Measurements from ENCODE around the gene NOSTRIN. TPM values are rescaled to one million over a fixed set of nuclear protein-coding genes. Genes with fewer than 3 reads are reported as not detected.

The NOSTRIN gene
- total RNA-seq, 8 experiments from 2014 or later: 0.11 to 4.6 (median 0.86) TPM

GRCh38 chr2:168904358-168904757 is 101.9 kb downstream of the NOSTRIN start:
- no peak overlapping the region for H3K4me3 ChIP-seq
- WGBS, 10 experiments: 58 to 100% (median 100%) methylated on average over 1 to 3 of the region's 3 CpGs; no CpG with 5 or more reads in 3 of the 10 experiments
- no peak overlapping the region for H3K27ac ChIP-seq
- in situ Hi-C loops (cut with MboI; ENCODE audit: low pct_unique_long_range_greater_than_20kb in 2 of 9, low sequenced_read_pairs in 9 of 9, unreplicated experiment in 9 of 9): loop anchor here in 4 of 9 experiments (25.0 kb wide), 4 partner anchors 117 to 767 kb away; no protein-coding TSS in a partner anchor
- ATAC-seq (replicated peaks in 6 of 8): no peak
- peaks cover 0 to 7% of the 10 kb centered on the region in 2 donors for H3K4me1 ChIP-seq (replicated peaks in 1 of 2)

DNA sequence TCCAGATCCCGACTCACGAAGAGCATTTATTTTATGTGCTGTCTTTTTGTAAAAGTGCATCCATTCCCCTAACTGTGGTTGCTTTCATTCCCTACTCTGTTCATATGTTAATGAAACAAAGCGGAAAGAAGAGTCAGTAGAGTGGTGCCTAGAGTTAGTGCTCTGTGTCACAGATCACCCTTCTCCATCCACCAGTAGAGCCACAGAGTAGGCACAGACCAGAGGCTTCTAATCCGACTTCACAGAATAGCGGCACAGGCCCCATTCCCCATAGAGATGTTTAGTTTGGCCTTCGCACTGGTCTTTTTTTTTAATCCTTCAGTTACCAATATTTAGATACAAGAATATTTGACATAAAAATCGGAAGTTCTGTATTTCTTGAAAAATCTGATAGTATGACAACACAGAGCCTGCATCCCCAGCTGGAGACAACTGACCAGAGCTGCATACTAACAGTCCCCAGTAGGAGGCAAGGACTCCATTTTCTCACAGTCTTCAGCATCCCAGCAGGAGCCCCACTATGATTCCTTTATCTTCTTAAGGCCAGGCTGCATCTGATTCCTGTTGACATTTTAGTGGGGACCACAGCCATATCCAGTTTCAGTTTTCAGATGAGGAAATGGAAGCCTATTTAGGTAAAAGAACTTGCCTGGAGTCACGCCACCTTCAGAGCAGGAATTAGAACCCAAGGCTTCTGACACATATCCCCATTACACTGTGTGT is 105.7 kb downstream of the NOSTRIN start:
- H3K4me3 ChIP-seq: no peak overlapping the region
- peaks cover 8 to 38% of the 10 kb centered on the region in 2 donors for H3K4me1 ChIP-seq (replicated peaks in 1 of 2)
- WGBS, 10 experiments: 50 to 85% (median 67%) methylated on average over 1 to 7 of the region's 8 CpGs; no CpG with 5 or more reads in 3 of the 10 experiments
- in situ Hi-C loops (cut with MboI; ENCODE audit: low pct_unique_long_range_greater_than_20kb in 2 of 9, low sequenced_read_pairs in 9 of 9, unreplicated experiment in 9 of 9): loop anchor here in 4 of 9 experiments (25.0 kb wide), 4 partner anchors 121 to 771 kb away; no protein-coding TSS in a partner anchor
- peak in 3 of 8 experiments; percentile 20 to 47 (median 46) for ATAC-seq (replicated peaks in 6 of 8)
- no peak overlapping the region for H3K27ac ChIP-seq

GRCh38 chr2:168910330-168910729 is 107.9 kb downstream of the NOSTRIN start:
- in situ Hi-C loops (cut with MboI; ENCODE audit: low pct_unique_long_range_greater_than_20kb in 2 of 9, low sequenced_read_pairs in 9 of 9, unreplicated experiment in 9 of 9): loop anchor here in 4 of 9 experiments (25.0 kb wide), 4 partner anchors 123 to 773 kb away; no protein-coding TSS in a partner anchor
- Histone ChIP-seq H3K4me1 (replicated peaks in 1 of 2) (peaks cover 8 to 38% of the 10 kb centered on the region in 2 donors), H3K4me3 (no peak overlapping the region), H3K27ac (peak overlapping the region; percentile 21 to 51)
- ATAC-seq (replicated peaks in 6 of 8): peak in 4 of 8 experiments; percentile 40 to 61 (median 46)
- 0 to 40% (median 16%) methylated on average over 1 to 4 of the region's 5 CpGs for WGBS, 10 experiments

GRCh38 chr2:168912466-168912865 is 110.0 kb downstream of the NOSTRIN start:
- ATAC-seq (replicated peaks in 6 of 8): peak in 1 of 8 experiments; percentile 41
- Histone ChIP-seq H3K4me3 (no peak overlapping the region), H3K27ac (no peak overlapping the region), H3K4me1 (replicated peaks in 1 of 2) (peaks cover 8 to 36% of the 10 kb centered on the region in 2 donors)
- in situ Hi-C loops (cut with MboI; ENCODE audit: low pct_unique_long_range_greater_than_20kb in 2 of 9, low sequenced_read_pairs in 9 of 9, unreplicated experiment in 9 of 9): loop anchor here in 4 of 9 experiments (25.0 kb wide), 4 partner anchors 125 to 775 kb away; no protein-coding TSS in a partner anchor
- 44 to 96% (median 72%) methylated on average over 2 to 6 of the region's 6 CpGs for WGBS, 10 experiments

DNA sequence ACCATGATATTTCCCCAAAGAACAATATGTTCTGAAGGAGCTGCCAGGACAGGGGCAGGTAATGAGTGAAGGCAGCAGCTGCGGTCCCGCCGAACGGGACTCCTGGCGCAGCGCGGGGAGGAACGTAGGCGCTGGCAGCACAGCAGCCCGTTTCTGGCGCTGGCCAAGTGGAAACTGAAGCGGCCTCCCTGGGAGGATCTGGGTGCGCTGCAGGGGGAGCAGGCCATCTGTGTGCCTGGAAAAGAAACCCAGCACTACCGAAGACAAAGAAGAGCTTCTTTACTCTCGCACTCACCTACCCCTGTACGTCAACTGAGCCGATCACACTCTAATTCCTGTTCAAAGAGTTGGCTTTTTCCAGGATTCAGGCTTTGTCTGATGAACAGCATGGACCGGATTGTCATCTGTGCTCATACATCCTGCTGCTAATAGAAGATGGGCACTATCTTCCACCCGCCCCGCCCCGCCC is 110.5 kb downstream of the NOSTRIN start:
- in situ Hi-C loops (cut with MboI; ENCODE audit: low pct_unique_long_range_greater_than_20kb in 2 of 9, low sequenced_read_pairs in 9 of 9, unreplicated experiment in 9 of 9): loop anchor here in 4 of 9 experiments (25.0 kb wide), 4 partner anchors 126 to 776 kb away; no protein-coding TSS in a partner anchor
- peak in 5 of 8 experiments; percentile 21 to 74 (median 69) for ATAC-seq (replicated peaks in 6 of 8)
- Histone ChIP-seq H3K4me3 (no peak overlapping the region), H3K27ac (no peak overlapping the region), H3K4me1 (replicated peaks in 1 of 2) (peaks cover 8 to 32% of the 10 kb centered on the region in 2 donors)
- WGBS, 10 experiments: 18 to 100% (median 52%) methylated on average over 2 to 15 of the region's 21 CpGs; no CpG with 5 or more reads in 3 of the 10 experiments

GRCh38 chr2:168913495-168913894 is 111.1 kb downstream of the NOSTRIN start:
- H3K4me3 ChIP-seq: no peak overlapping the region
- H3K27ac ChIP-seq: no peak overlapping the region
- in situ Hi-C loops (cut with MboI; ENCODE audit: low pct_unique_long_range_greater_than_20kb in 2 of 9, low sequenced_read_pairs in 9 of 9, unreplicated experiment in 9 of 9): loop anchor here in 4 of 9 experiments (25.0 kb wide), 4 partner anchors 126 to 776 kb away; no protein-coding TSS in a partner anchor
- no peak for ATAC-seq (replicated peaks in 6 of 8)
- 79 to 100% (median 90%) methylated on average over 2 to 4 of the region's 4 CpGs; no CpG with 5 or more reads in 5 of the 10 experiments for WGBS, 10 experiments
- H3K4me1 ChIP-seq (replicated peaks in 1 of 2): peaks cover 8 to 32% of the 10 kb centered on the region in 2 donors

Other genes starting within 250 kb of the NOSTRIN start
- 10 to 100 TPM in 3 of 8 experiments, under 1 TPM in 4, not detected in 1; 0.57 to 17.5 (median 0.78) TPM for gene SPC25, start 87.8 kb downstream of the NOSTRIN start, total RNA-seq
- gene G6PC2, start 98.7 kb downstream of the NOSTRIN start, total RNA-seq: under 1 TPM in 4 of 8 experiments, not detected in 4; 0.07 to 0.66 (median 0.18) TPM
- under 1 TPM in 5 of 8 experiments, not detected in 3; 0.04 to 0.47 (median 0.10) TPM for gene ABCB11, start 228.7 kb downstream of the NOSTRIN start, total RNA-seq

Data from motor neuron (in vitro differentiated cells).